HFF-Myc (cell line): ENCODE results near the gene EDRF1.

Experiments used
- DNase-seq: peaks from one replicate; pipeline ENCODE4 v3.0.0-alpha.2; 2011; ENCODE audit warnings: low read depth; ENCODE audit errors: extremely low read depth
- H3K4me3 ChIP-seq: replicated peaks from 2 replicates; pipeline ENCODE4 v1.5.1; 2011; ENCODE audit warnings: low read depth, mild to moderate bottlenecking, control low read depth, low read length
- TF ChIP-seq, protein P1 (sequence below): IDR thresholded peaks from 2 replicates; pipeline ENCODE4 v1.5.1; 2012; ENCODE audit warnings: mild to moderate bottlenecking, low read depth, low read length, control low read depth; ENCODE audit errors: missing control alignments

EDRF1 gene

DNA sequence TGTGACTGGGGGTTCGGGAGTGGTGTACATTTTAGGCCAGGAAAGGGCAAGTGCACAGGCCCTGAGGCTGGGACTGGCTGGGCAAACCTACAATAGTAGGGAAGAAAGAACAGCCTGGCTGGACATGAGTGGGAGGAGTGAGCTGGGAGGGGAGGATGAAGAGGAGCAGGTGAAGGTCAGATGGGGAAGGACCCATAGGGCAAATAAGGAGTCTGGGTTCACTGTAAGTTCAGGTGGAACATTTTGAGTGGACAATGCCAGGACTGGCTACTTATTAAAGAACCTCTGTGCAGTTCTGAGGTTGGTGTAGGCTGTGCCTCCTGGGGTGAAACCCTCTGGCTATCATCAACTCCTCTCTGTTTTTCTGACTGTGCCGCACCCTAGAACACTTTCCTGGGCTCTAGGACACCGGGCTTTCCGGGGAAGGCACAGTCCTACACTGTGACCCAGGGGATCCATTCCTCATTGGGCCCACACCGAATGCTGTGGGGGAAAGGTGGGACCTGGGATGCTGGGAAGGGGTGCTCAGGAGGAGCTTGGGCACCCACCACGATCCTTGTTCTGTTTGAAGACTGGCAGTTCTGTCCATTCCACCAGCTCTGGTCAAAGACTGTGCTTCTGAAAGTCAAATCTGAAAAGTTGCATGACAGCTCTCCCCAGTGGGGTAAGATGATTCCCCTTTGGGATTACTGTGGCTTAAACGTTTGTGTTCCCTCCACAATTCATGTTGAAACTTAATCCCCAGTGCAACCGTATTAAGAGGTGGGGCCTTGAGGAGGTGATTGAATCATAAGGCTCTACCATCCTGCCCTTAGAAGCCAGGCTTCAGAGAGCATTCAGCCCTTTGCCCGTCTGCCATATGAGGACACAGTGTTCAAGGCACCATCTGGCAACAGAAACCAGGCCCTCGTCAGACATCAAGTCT is 60.2 kb downstream of the EDRF1 start:
- TF ChIP-seq, protein P1, sequence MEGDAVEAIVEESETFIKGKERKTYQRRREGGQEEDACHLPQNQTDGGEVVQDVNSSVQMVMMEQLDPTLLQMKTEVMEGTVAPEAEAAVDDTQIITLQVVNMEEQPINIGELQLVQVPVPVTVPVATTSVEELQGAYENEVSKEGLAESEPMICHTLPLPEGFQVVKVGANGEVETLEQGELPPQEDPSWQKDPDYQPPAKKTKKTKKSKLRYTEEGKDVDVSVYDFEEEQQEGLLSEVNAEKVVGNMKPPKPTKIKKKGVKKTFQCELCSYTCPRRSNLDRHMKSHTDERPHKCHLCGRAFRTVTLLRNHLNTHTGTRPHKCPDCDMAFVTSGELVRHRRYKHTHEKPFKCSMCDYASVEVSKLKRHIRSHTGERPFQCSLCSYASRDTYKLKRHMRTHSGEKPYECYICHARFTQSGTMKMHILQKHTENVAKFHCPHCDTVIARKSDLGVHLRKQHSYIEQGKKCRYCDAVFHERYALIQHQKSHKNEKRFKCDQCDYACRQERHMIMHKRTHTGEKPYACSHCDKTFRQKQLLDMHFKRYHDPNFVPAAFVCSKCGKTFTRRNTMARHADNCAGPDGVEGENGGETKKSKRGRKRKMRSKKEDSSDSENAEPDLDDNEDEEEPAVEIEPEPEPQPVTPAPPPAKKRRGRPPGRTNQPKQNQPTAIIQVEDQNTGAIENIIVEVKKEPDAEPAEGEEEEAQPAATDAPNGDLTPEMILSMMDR = no peak
- H3K4me3 ChIP-seq = no peak overlapping the region
- no peak for DNase-seq

DNA sequence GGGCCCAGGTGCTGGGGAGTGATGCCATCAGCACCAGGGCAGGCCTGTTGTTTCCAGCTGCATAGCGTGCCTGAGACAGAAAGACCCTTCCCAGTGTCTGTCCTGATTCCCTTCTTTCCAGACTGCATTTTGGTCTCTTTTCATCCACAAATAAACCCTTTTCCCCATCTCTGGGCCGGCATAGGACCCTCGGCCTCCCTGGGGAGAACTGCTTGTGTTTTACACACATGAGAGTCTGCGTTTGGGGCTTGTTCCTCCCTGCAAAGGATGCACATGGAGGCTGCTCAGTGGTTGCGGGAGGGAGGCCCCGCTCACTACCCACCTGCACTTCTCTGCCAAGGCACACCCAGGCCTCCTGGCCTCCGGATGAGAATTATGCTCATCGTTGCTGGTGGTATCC is 61.9 kb downstream of the EDRF1 start:
- H3K4me3 ChIP-seq = no peak overlapping the region
- no peak for DNase-seq
- TF ChIP-seq, protein P1 = no peak

DNA sequence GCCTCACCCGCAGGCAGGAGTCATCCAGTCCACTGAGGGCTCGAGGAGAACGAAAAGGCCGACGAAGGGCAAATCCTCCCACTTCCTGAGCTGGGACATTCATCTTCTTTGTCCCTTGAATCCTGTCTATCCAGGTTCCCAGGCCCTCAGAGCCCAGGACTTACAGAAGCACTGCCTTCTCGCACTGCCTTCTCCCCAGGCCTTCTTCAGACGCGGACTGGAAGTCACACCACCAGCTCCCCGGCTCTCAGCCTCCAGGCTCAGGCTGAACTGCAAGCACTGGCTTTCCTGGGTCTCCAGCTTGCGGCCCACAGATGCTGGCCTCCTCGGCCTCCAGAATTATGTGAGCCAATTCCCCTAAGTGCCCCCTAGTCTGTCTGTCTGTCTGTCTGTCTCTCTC is 62.5 kb downstream of the EDRF1 start:
- no peak for DNase-seq
- TF ChIP-seq, protein P1 = no peak
- H3K4me3 ChIP-seq = no peak overlapping the region

DNA sequence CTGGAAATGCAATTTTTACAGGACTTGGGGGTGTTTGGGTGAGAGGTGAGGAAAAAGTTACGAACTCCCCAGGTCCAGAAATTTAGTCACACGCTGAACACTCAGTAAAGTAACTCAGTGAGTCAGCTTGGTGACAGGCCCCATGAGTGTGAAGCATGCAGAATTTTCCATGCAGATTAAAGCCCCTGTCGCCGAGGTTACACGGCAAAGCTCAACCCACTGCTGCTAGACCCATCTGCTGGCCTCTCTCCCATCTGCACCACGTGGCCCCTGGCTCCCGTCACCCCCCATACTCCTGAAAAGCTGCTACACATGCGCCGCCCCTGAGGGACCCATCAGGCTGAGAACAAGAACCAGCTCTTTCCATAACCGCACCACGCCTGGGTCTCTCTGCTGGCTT is 63.1 kb downstream of the EDRF1 start:
- no peak for DNase-seq
- TF ChIP-seq, protein P1 = no peak

DNA sequence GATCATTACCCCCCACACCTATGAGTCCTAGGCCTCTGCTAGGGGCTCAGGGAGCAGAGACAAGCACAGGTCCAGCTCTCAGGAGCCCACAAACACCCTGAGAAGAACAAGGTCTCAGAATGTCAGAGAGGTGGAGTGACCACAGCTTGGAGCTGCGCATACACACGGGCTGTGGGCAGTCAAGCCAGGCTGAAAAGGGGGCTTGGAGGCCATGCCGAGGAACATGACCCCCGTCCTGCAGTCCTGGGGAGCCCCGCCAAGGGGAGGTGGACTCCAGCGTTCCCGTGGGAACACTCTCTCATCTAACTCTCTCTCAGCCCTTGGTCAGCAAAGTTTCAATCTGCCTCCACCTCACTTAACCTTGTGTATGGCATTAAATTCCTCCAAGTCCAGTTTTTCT is 63.9 kb downstream of the EDRF1 start:
- no peak for DNase-seq
- no peak overlapping the region for H3K4me3 ChIP-seq
- TF ChIP-seq, protein P1 = no peak

More for the DNA sequence above, 63.1 kb downstream of the EDRF1 start:
- H3K4me3 ChIP-seq = no peak overlapping the region

DNA sequence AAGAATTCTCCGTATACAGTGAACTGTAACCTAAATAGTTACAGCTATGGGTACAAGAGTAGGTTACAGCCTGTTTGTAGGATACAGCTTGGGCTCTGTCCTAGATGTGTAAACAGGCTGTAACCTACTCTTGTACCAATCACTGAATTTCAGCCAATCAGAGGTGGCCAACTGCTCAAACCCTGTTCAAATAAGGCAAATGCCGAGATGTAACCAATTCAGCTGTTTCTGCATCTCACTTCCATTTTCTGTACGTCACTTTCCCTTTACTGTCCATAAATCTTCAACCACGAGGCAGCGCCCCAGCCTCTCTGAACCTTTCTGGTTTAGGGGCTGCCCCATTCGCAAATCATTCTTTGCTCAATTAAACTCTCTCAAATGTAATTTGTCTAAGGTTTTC is 64.4 kb downstream of the EDRF1 start:
- no peak for DNase-seq
- TF ChIP-seq, protein P1 = no peak
- no peak overlapping the region for H3K4me3 ChIP-seq
